C1 segment of cervical spinal cord (tissue), 14 donors: ENCODE data around the gene STK17B.

Source experiments
- DNase-seq, 14 donors: peaks; one replicate each; lab custom pipeline; 2025; lab: John Stamatoyannopoulos, UW

STK17B gene

GRCh38 chr2:196159221-196159892 is 12.0 kb downstream of the STK17B start:
- DNase-seq: no peak

- DNase-seq: no peak
Observed at GRCh38 chr2:196155575-196155974, 15.8 kb downstream of the STK17B start.

- no peak for DNase-seq
Observed at GRCh38 chr2:196153480-196153879, 17.9 kb downstream of the STK17B start.

DNA sequence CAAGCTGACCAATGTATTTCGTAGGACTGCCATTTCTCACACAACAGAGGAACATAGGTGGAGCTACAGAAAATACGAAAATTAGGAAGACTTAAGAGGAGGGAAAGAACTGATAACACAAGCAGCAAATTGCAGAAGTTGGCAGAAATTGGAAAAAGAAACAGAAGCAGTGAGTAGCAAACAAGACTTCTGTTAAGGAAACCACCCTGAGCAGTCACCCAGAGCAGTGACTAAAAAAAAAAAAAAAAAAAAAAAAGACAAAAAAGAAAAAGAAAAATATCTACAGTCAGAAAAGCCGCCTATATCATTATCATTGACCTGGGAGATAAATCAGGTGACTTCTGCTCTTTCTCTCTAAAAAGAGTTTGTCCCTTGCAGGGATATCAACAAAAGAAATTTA is 21.4 kb downstream of the STK17B start:
- no peak for DNase-seq

GRCh38 chr2:196148736-196149135 is 22.6 kb downstream of the STK17B start:
- no peak for DNase-seq

DNA sequence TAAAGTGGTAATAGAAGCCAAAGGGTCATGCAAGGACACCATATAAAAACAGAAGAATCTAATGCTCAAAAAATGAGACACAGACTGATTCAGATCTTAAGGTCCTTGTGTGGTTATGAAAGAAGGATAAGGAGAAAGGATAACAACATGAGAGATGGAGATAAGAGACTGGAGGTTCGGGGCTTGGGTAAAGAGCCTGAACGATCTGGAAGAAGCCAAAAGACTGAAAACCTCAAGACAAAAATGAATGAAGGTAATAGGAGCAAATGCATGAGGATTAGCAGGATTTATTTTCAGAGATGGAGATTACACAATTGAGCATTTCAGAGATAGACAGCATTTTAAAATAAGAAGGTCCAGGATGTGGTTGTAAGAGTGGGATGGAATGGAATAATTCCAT is 26.1 kb downstream of the STK17B start:
- no peak for DNase-seq

- no peak for DNase-seq
Observed at GRCh38 chr2:196144513-196145126, 26.8 kb downstream of the STK17B start.

DNA sequence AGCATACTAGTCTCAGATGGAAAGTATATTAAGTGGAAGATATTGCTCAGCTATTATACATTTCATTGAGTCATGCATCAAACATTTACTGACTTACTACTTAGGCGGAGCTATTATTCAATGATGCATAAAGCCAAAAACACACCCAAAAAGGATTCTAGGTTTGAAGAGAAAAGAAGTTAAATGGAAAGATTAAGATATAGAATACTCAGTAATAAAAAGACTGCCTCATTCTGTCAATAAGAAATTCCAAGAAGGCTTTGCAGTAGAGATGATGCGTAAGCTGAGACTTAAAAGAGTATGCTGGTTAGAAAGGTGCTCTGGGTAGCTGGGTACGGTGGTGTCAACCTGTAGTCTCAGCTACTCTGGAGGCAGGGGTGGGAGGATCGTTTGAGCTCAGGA is 27.6 kb downstream of the STK17B start:
- DNase-seq: no peak

- no peak for DNase-seq
Observed at GRCh38 chr2:196142825-196143224, 28.6 kb downstream of the STK17B start.

GRCh38 chr2:196140213-196140612 is 31.2 kb downstream of the STK17B start:
- no peak for DNase-seq

- no peak for DNase-seq
Observed at GRCh38 chr2:196137271-196137670, 34.1 kb downstream of the STK17B start.

GRCh38 chr2:196136151-196136550 is 35.2 kb downstream of the STK17B start:
- DNase-seq: no peak

DNA sequence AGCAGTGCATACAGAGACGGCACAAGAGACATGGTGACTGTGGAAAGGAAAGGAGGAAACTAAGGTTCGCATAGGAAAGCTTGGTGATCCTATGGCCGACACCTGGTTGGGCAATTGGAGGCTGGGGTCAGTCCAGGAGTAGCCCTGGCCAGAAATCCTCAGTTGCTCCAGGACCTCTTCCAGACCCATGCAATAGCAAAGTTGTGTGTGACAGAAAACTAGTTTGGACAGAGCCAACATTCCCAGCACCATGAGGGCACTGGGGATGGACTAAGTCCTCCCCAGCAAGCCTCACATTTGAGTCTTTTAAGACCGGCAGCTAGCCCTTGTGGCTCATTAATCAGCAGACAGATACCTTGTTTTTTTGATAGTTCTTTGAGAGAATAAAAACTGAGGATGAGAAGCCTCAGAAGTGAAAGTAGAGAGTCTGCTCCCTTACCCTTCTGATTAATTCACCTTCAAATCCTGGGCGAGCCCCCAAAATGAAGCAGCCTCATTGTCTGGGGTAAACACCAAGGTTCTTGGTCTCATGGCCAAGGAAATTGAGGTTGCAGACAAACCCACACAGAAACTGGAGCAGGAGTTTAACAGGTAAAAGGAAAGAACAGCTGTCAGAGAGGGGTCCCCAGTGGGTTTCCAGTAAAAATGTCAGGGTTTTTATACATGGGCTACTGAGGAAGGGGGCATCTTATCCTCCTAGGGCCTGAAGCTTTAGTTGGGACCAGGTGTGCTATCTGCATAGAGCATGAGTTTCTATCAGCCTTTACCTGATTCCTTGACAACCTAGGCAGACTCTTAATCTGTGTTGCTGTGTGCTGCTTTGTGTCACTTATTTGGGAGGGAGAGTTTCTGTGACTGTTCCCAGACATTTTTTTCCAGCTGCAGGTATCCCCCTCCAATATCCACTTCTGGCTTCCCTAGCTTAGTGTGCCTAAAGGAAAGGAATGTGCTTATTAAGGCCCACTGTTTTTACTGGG is 39.1 kb downstream of the STK17B start:
- DNase-seq: no peak

DNA sequence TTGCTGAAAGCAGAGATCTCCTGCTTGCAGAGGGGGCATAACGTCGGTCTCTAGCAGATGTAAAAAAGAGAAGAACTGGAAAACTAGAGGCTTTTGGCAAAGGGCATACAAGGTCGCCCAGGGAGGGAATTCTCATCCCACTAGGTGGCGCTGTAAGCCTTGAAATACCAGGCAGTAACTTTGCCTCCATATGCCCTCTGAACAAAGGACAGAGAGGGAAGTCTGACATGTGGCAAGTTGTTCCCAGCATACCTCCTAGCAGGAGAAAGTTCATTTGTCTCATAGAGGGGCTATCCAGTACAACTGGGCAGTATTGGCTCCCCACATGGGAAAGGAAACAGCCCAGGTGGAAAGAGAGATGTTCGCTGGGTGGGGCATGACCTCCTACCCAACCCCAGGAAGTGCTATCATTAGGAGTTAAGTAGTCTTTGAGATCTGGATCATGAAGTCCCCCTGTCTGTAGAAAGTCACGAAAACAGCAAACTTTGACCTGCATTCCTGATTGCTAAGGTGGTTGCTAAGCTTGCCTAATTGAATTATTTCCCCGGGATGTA is 39.9 kb downstream of the STK17B start:
- no peak for DNase-seq

- DNase-seq: no peak
Observed at GRCh38 chr2:196130039-196130825, 41.1 kb downstream of the STK17B start.

- no peak for DNase-seq
Observed at GRCh38 chr2:196128749-196129148, 42.6 kb downstream of the STK17B start.

- DNase-seq: no peak
Observed at GRCh38 chr2:196125596-196125995, 45.8 kb downstream of the STK17B start.

DNA sequence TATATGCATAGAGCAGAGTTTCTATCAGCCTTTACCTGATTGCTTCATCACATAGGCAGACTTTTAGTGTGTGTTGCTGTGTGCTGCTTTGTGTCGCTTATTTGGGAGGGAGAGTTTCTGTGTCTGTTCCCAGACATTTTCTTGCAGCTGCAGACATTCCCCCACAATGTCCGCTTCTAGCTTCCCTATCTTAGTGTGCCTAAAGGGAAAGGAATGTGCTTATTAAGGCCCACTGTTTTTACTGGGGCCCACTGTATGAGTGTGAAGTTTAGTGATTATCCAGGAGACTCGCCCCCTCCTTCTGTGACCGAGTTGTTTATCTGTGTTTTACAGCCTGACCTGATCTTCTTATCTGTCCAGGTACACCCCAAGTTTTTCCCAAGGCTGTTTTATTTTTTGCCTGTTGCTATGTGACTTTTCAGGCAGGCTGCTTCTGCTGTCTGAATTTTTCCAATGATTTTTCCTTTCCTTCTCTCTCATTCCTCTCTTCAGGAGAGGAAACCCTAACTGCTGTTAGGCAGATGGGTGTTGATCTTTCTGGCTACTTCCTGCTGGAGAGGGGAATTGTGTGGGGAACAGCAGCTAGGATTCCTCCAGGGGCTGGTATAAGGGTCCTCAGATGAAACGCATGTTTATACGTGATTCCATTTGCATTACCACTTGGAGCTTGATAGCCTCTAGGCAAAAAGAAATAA is 47.6 kb downstream of the STK17B start:
- no peak for DNase-seq

DNA sequence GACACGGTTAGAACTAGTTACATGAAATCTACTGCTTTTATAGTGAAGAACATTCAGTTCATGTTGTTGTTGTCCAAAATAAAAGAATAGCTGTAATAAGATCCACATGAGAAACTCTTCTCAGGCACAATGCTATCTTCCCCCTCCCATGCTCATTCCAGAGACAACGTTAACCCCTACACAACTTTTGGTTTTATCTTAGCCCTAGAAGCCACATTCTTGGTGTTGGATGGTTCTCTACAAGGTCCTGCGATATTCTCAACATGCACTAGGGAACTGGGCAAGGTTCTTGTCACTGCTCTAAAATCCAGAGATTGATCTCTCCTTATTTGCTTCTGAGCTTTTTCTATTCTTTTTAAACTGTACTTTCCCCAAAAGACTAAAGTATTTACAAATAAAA is 51.5 kb downstream of the STK17B start:
- no peak for DNase-seq

GRCh38 chr2:196117214-196117705 is 54.1 kb downstream of the STK17B start:
- no peak for DNase-seq
